Raji (cell line): ENCODE results near the gene ARL4D.

Source experiments
- POLR2A ChIP-seq: IDR thresholded peaks from 2 replicates; pipeline ENCODE4 v1.6.1; 2011; ENCODE audit warnings: low read depth, low read length, control low read depth; ENCODE audit not compliant: insufficient read depth

ARL4D gene

DNA sequence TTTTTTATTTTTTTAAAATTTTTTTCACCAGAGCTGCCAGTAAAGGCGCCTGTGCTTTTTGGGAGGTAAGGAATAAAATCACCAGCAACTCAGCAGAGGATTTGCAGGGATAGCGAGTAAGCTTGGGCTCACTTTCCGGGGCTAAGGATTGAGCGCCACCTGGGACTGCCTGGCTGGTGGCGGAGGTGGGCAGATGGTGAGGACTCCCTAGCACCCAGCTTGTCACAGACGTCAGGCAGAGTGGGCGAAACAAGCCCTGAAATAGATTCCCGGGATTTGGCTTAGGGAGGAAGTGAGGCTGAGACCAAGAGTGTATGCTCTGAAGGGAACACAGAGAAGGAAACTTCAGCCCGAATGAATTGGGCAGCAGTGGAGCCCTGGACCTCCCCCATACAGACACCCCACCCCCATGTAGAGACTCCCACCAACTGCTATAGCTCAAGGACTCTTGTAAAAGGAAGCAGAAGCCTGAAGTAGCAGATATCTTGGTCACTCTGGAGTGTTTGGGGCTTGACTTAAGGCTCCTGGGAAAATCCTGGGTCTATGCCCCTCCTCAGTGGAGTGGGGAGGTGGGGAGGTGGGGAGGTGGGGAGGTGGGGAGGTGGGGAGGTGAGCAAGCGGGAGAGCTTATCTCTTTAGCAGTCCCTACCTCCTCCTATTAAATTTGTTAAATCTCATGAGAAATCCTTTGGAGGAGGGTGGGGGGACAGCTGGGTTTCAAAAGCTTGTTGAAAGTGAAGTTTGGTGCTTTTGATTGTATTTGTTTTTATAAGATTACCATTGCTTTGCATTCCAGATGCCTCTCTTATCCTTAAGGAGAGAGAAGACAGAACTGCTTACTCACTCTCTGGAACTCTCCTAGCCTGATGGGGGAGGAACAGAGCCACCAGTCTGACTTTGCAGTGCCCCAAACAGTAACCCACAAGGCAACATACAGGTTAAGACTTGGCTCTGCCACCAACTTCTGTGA, 8.2 kb downstream of the ARL4D start:
- no peak for TF ChIP-seq POLR2A

- no peak for TF ChIP-seq POLR2A
Observed at GRCh38 chr17:43409131-43409530, 10.3 kb downstream of the ARL4D start.

DNA sequence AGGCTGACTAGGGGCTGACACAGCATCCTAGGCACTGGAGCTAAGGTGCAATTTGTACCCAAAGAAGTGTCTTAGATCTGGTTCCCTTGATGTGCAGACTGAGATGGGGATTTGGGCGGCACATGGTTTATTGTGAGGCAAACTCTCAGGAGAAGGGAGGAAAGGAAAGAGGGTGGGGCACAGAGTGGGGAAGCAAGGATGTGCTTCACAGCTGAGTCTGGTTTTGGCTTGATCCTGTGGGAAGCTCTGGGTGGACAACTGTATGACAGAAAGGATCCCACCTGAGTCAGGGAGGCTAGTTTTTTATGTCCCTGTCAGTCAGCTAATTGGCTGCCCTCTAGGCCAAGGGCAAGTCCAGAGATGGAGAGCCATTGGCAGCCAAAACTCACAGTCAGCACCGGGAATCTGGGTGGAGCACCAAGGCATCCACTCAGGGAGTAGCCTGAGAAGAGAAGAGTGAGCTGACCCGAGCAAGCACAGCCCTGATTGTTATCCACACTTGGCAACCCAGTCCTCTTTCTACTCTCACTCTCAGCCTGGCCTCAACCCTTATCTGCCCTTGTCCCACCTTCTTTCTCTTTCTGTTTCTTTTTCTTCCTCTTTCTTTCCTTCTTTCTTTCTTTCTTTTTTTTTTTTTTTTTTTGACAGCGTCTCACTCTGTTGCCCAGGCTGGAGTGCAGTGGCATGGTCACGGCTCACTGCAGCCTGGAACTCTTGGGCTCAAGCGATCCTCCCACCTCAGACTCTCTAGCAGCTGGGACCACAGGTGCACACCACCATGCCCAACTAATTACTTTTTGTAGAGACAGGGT, 12.0 kb downstream of the ARL4D start:
- TF ChIP-seq POLR2A = no peak

DNA sequence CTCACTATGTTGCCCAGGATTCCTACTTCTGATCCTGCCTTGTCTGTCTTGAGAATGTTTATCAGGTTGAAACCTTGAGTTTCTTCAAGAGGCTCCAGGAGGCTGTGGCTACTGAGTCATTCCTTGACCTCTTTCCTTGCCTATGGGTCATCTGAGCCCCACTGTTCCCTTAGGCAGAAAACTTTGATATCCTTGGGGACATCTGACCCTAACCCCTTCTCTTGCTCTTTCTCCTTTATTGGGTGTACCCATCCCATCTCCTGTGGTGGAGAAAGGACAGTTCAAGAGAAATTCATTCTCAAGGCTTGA, 12.5 kb downstream of the ARL4D start:
- no peak for TF ChIP-seq POLR2A

- TF ChIP-seq POLR2A = no peak
Observed at GRCh38 chr17:43411749-43412148, 13.0 kb downstream of the ARL4D start.

DNA sequence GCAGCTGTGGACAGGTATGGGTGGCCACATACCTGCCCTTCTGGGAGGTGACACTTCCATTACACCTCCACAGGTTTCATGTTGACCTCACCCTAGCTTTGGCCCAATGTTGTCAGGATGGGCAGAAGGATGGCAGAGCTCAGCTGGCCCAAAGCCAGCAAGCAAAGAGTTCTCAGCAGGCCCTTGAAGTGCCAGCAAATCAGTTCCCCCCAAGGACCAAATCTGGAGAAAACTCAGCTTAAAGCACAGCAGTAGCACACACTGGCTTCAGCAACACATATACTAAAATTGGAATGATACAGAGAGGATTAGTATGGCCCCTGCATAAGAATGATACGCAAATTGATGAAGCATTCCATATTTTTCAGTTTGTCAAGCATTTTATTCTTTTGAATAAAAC, 13.4 kb downstream of the ARL4D start:
- no peak for TF ChIP-seq POLR2A

- no peak for TF ChIP-seq POLR2A
Observed at GRCh38 chr17:43416998-43417890, 18.5 kb downstream of the ARL4D start.

DNA sequence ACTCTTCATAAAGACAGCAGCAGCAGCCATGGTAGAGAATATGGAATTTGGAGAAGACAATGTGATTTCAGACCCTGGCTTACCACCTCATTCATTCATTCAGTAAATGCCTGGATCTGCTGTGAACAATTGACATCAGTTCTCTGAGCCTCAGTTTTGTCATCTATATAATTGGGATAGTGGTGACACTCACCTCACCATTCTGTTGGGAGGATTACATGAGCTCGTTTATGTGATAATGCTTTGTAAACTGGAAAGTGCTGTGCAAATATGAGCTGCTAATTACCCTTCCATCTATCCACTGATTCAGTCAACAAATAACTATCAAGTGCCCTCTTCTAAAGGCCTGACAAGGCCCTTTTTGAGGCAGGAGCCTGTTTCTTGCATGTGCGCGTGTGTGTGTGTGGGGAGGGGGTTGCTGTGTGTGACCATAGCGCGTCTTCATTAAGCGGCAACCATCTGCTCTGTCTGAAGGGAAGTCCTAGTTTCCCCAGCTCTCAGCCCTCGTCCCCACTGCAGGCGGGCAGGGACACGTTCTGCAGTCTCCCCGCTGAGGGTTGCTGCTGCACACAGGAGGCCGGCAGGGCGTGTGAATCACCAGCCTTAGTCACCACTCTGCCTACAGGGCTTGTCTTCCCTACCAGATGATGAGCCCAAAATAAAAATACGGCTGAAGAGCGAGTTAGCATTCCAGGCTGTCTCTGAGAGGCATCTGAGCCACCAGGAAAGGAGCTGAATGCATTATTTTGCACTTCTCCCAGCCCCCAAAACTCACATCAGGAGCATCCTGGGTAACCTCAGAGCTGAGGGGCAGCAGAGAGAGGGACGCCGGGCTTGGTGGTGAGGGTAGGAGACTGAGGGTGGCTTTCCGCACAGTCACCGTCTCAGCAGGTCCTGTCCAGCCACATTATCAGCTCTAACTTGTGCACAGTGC, 19.9 kb downstream of the ARL4D start:
- no peak for TF ChIP-seq POLR2A

- TF ChIP-seq POLR2A = no peak
Observed at GRCh38 chr17:43423777-43424455, 25.1 kb downstream of the ARL4D start.

DNA sequence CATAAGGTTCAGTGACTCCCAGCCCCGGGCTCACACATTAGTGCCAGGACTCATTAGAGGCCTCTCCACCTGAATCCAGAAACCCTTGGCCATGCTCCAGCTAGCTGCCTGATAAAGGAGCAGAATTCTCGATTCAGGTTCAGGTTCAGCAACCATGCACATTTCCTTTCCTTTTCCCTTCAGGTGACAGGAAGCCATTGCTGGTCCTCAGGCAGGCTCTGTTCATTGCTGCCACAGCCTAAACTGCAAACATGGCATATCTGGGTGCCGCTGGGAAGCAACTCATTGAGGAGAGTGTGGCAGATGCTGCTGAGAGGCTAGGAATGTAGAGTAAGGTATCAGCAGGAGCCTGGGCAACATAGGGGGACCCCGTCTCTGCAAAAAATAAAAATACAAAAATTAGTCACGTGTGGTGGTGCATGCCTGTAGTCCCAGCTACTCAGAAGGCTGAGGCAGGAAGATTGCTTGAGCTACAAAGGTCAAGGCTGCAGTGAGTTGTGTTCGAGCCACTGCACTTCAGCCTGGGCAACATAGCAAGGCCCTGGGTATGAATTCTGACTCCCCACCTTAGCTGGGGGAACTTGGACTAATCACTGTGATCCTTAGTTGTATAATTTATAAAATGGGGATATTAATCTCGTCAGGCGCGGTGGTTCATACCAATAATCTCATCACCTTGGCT, 28.7 kb downstream of the ARL4D start:
- no peak for TF ChIP-seq POLR2A

- TF ChIP-seq POLR2A = no peak
Observed at GRCh38 chr17:43428524-43428923, 29.7 kb downstream of the ARL4D start.

DNA sequence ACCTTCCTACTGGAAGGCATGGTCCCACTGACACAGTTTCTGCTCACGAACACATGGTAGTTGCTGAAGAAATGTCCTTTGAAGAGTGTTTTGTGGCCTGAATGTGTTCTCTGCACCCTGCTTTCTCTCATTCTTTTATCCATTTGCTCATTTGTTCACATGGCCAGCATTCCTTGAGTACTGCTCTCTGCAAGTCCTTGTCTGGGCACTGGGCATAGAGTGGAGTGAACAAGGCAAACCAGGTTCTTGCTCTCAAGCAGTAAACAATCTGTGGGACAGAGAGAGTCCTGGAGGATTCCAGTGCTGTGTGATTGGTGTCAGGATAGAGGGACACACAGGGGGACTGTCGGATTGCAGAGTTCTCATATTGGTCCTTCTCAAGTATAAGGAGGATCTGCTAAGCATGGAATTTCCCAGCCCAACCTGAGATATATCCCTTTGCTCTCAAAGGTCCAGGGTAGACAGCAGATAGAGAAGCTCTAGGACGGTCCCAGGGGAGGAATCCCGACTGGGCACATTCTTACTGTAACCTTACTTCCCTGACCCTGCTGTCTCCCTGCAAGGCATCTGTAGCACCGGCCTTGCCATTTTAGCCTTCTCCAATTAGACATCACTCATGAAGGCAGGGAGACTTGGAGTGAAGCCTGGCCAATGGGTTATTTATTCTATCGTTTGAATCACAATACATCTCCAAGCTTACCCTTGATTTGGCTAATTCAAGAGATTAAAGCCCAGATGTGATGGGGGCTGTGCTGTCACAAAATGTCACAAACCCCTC, 32.3 kb downstream of the ARL4D start:
- TF ChIP-seq POLR2A = no peak
